Endothelial cell of umbilical vein (primary cell): Measurements from ENCODE around the gene ZP1. TPM values are rescaled to one million over a fixed set of nuclear protein-coding genes. Genes with fewer than 3 reads are reported as not detected.

Source experiments
- BruUV-seq: library from RNA; stranded (reverse); fragments of 400-500 nt; replicated peaks from 2 replicates; lab custom pipeline; 2021; lab: Mats Ljungman, UMichigan
- CTCF ChIA-PET: fragments of 300-600, 350-600 bp; sonication (Branson Sonifier 250); formaldehyde crosslinking; loops from one replicate; lab custom pipeline; 2021; ENCODE audit warnings: antibody characterized with exemption, inconsistent platforms; lab: Charles Lee
- POLR2A ChIA-PET: fragments of 300-600, 350-600 bp; sonication (Branson Sonifier 250); formaldehyde crosslinking; loops from one replicate; lab custom pipeline; 2021; ENCODE audit warnings: antibody characterized with exemption, inconsistent platforms; lab: Charles Lee
- DNase-seq: peaks from one replicate; pipeline ENCODE4 v3.0.0-alpha.2; 2011; ENCODE audit warnings: low read depth, low spot score
- FAIRE-seq: peaks from 2 replicates; lab custom pipeline; 2011; peaks lifted over from hg19 to GRCh38; lab: Jason Lieb, UNC
- H2AFZ ChIP-seq: 2 replicates; pipeline ENCODE4 v1.6.0; 2012; ENCODE audit warnings: low read depth, low read length, control low read depth, inconsistent platforms
- H3K27ac ChIP-seq: 2 replicates; pipeline ENCODE4 v1.5.1; 2011; ENCODE audit warnings: low read depth, mild to moderate bottlenecking, control low read depth, low read length, moderate library complexity; ENCODE audit not compliant: insufficient read depth
- H3K27me3 ChIP-seq, 2 experiments: 2 replicates each; pipeline versions ENCODE4 v1.6.0 to v1.6.1; 2011; ENCODE audit warnings: low read length in 2 of 2, mixed read lengths in 1 of 2; ENCODE audit not compliant: control insufficient read depth in 2 of 2, insufficient read depth in 2 of 2
- H3K36me3 ChIP-seq, 2 experiments: 2 replicates in 1 of 2; 3 replicates in 1 of 2; pipeline ENCODE4 v1.5.1; 2011; ENCODE audit warnings: low read length in 2 of 2, mild to moderate bottlenecking in 1 of 2, moderate library complexity in 1 of 2; ENCODE audit not compliant: control insufficient read depth in 2 of 2, insufficient read depth in 2 of 2; ENCODE audit errors: extremely low read depth in 1 of 2
- H3K4me1 ChIP-seq: 3 replicates; pipeline ENCODE4 v1.5.1; 2011; ENCODE audit warnings: mild to moderate bottlenecking, low read length; ENCODE audit not compliant: control insufficient read depth, insufficient read depth; ENCODE audit errors: extremely low read depth
- H3K4me2 ChIP-seq: 2 replicates; pipeline ENCODE4 v1.6.1; 2011; ENCODE audit warnings: low read length, control low read depth, mixed read lengths; ENCODE audit not compliant: insufficient read depth
- H3K4me3 ChIP-seq, 3 experiments: fragments of 200-600 bp in 1 of 3; sonication (generic), shearing (Covaris generic) in 1 of 3; replicated peaks in 1 of 3; 2 replicates each; pipeline ENCODE4 v1.5.1; 2011 to 2016; ENCODE audit warnings: control low read depth in 3 of 3, low read length in 3 of 3, mild to moderate bottlenecking in 2 of 3, inconsistent platforms in 1 of 3, low read depth in 1 of 3, moderate library complexity in 1 of 3; ENCODE audit not compliant: insufficient read depth in 1 of 3
- H3K79me2 ChIP-seq: 2 replicates; pipeline ENCODE4 v1.6.0; 2012; ENCODE audit warnings: low read length, inconsistent platforms; ENCODE audit not compliant: control insufficient read depth, insufficient read depth
- H3K9ac ChIP-seq: replicated peaks from 2 replicates; pipeline ENCODE3; 2011; ENCODE audit warnings: low read length, control low read depth; ENCODE audit not compliant: insufficient read depth; ENCODE audit errors: extremely low read depth
- H3K9me1 ChIP-seq: replicated peaks from 3 replicates; pipeline ENCODE4 v1.6.0; 2011; ENCODE audit warnings: mild to moderate bottlenecking, low read length; ENCODE audit not compliant: control insufficient read depth, insufficient read depth; ENCODE audit errors: extremely low read depth
- H3K9me3 ChIP-seq: replicated peaks from 2 replicates; pipeline ENCODE4 v1.5.1; 2012; ENCODE audit warnings: low read length, inconsistent platforms; ENCODE audit not compliant: control insufficient read depth, insufficient read depth
- H4K20me1 ChIP-seq: replicated peaks from 2 replicates; pipeline ENCODE3; 2011; ENCODE audit warnings: mild to moderate bottlenecking, low read length; ENCODE audit not compliant: control insufficient read depth, insufficient read depth; ENCODE audit errors: extremely low read depth
- EZH2 ChIP-seq: IDR thresholded peaks from 2 replicates; pipeline ENCODE4 v1.6.1; 2012; ENCODE audit warnings: borderline replicate concordance, low read depth, mild to moderate bottlenecking, moderate library complexity, low read length, inconsistent platforms; ENCODE audit not compliant: severe bottlenecking
- FOS ChIP-seq: IDR thresholded peaks from 2 replicates; pipeline ENCODE4 v1.6.1; 2011; ENCODE audit warnings: mild to moderate bottlenecking, low read length, moderate library complexity, borderline replicate concordance; ENCODE audit not compliant: insufficient read depth
- GATA2 ChIP-seq: IDR thresholded peaks from 2 replicates; pipeline ENCODE4 v1.7.0; 2011; ENCODE audit warnings: low read depth, mild to moderate bottlenecking, moderate library complexity, mixed read lengths, low read length; ENCODE audit not compliant: insufficient read length, insufficient read depth
- JUN ChIP-seq: IDR thresholded peaks from 2 replicates; pipeline ENCODE4 v1.6.1; 2011; ENCODE audit warnings: borderline replicate concordance, low read depth; ENCODE audit not compliant: insufficient read length, insufficient read depth
- MYC ChIP-seq: IDR thresholded peaks from one replicate; pipeline ENCODE4 v1.6.1; 2011; ENCODE audit warnings: mild to moderate bottlenecking, low read depth, low read length
- POLR2A ChIP-seq: IDR thresholded peaks from 2 replicates; pipeline ENCODE4 v1.6.1; 2012; ENCODE audit warnings: low read depth, mild to moderate bottlenecking, control low read depth, low read length
- POLR2AphosphoS5 ChIP-seq: IDR thresholded peaks from 2 replicates; pipeline ENCODE4 v1.6.1; 2012; ENCODE audit warnings: low read depth, mild to moderate bottlenecking, control low read depth, low read length, moderate library complexity; ENCODE audit not compliant: insufficient read depth
- dilution Hi-C: fragments of 300-500 bp; cut with MboI; formaldehyde crosslinking; loops from one replicate; pipeline ENCODE4 v1.15.0; 2019; ENCODE audit warnings: low sequenced_read_pairs; ENCODE audit not compliant: extremely low pct_ligation_motif_present
- intact Hi-C: fragments of 100-400 bp; cut with micrococcal nuclease; formaldehyde crosslinking; loops from one replicate; pipeline ENCODE4 v1.10.0; 2022
- polyA plus RNA-seq, 4 experiments: library from polyadenylated mRNA; depleted of rRNA in 3 of 4; stranded (reverse) in 3 of 4; unstranded in 1 of 4; fragments of >200 nt; gene quantifications; 2 replicates each; pipeline versions ENCODE4 v1.2.1 to v1.2.3, GENCODE V29; 2011 to 2012; ENCODE audit warnings: missing spikeins in 1 of 4
- total RNA-seq: library from RNA; stranded (reverse); gene quantifications from 2 replicates; pipeline ENCODE4 v1.2.3, GENCODE V29; 2021
- TF ChIP-seq, protein P1 (sequence below), 2 donors: IDR thresholded peaks; 1 replicate in 1 of 2; 2 replicates in 1 of 2; pipeline ENCODE4 v1.5.1; 2011; ENCODE audit warnings: low read length in 2 of 2, mild to moderate bottlenecking in 2 of 2, moderate library complexity in 2 of 2, control low read depth in 1 of 2, inconsistent platforms in 1 of 2, low read depth in 1 of 2; ENCODE audit not compliant: insufficient read depth in 1 of 2; ENCODE audit errors: extremely low read depth in 1 of 2
- TF ChIP-seq, protein P2 (sequence below): IDR thresholded peaks from 2 replicates; pipeline ENCODE4 v1.6.1; 2011; ENCODE audit not compliant: insufficient read depth, insufficient read length

ZP1 gene
- total and polyA plus RNA-seq, 2 donors (not counting 3 experiments of a cell fraction or from before 2014, with no cell fraction given), result not detected

DNA sequence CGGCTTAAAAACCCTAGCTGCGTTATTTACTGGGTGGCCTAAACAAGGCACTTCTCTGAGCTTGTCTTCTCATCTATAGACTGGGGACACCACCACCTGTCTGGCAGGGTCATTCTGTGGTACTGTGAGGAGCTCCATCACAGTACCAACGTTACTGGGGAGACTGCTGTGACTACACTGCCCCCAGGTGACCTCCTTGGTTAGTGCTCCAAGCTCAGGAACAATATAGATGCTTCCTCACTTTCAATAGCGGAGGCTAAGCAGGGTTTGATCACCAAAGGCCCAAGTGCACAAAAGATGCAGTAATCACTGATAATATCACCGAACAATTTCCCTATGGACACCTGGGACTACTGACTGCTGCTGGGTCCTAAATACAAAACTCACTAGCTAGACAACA lies 20.2 kb downstream of the ZP1 start:
- no peaks in the 10 kb centered on the region for H3K9me1 ChIP-seq

DNA sequence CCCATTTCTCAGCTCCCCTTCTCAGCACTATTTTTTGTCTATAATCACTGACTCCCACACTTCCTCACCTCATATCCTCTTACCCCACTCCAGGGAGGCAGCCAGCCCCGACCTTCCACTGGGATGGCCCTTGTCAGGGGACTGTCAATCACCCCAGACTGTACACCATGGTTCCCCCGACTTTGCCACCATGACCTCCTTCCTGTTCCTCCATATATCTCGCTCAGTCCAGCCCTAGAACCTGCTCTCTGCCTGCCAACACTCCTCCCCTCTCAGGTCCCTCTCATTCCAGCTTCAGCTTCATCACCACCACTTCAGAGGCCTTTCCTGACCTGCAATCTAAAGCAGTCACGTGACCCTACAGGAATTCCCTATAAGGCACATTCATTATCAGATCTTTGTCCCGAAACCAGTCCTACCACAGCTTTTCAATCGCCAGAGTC lies 22.5 kb downstream of the ZP1 start:
- TF ChIP-seq FOS (no peak), MYC (no peak), JUN (no peak), GATA2 (no peak), POLR2A (no peak), POLR2AphosphoS5 (no peak), EZH2 (no peak)
- TF ChIP-seq, protein P1, sequence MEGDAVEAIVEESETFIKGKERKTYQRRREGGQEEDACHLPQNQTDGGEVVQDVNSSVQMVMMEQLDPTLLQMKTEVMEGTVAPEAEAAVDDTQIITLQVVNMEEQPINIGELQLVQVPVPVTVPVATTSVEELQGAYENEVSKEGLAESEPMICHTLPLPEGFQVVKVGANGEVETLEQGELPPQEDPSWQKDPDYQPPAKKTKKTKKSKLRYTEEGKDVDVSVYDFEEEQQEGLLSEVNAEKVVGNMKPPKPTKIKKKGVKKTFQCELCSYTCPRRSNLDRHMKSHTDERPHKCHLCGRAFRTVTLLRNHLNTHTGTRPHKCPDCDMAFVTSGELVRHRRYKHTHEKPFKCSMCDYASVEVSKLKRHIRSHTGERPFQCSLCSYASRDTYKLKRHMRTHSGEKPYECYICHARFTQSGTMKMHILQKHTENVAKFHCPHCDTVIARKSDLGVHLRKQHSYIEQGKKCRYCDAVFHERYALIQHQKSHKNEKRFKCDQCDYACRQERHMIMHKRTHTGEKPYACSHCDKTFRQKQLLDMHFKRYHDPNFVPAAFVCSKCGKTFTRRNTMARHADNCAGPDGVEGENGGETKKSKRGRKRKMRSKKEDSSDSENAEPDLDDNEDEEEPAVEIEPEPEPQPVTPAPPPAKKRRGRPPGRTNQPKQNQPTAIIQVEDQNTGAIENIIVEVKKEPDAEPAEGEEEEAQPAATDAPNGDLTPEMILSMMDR (IDR thresholded peaks at IDR 0.05; ENCODE audit: extremely low read depth in 1 of 2, insufficient read depth in 1 of 2, low read depth in 1 of 2, low read length in 2 of 2), result no peak
- TF ChIP-seq, protein P2, sequence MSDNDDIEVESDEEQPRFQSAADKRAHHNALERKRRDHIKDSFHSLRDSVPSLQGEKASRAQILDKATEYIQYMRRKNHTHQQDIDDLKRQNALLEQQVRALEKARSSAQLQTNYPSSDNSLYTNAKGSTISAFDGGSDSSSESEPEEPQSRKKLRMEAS, result no peak
- dilution Hi-C loops, result no loop called here
- Histone ChIP-seq H3K9me1 (no peaks in the 10 kb centered on the region), H3K4me2 (no peak overlapping the region), H3K4me3 (no peak overlapping the region), H4K20me1 (no peaks in the 10 kb centered on the region), H3K4me1 (peaks cover 20% of the 10 kb centered on the region), H3K79me2 (no peaks in the 10 kb centered on the region), H3K9me3 (no peaks in the 10 kb centered on the region), H3K27ac (no peak overlapping the region), H3K9ac (no peak overlapping the region), H3K36me3 (peaks cover under 1 to 6% of the 10 kb centered on the region in 2 experiments), H2AFZ (no peak overlapping the region), H3K27me3 (no peaks in the 10 kb centered on the region)
- DNase-seq (no peak), FAIRE-seq (peak; percentile 75)
- intact Hi-C loops, result no loop called here
- no TSS peak for BruUV-seq
- CTCF ChIA-PET, result interaction anchor here (0.8 to 9.3 kb wide), 9 partner anchors 10 to 114 kb away, joined by 3 to 607 read pairs (median 3); partner anchors contain the start of gene PTGDR2
- POLR2A ChIA-PET, result interaction anchor here (0.7 kb wide), 1 partner anchor 392 kb away, joined by 4 read pairs; no protein-coding TSS in a partner anchor

More for the DNA sequence above, 20.2 kb downstream of the ZP1 start:
- no peaks in the 10 kb centered on the region for H3K79me2 ChIP-seq
- POLR2A ChIA-PET, result interaction anchor here (0.5 to 1.2 kb wide), 4 partner anchors 18 to 112 kb away, joined by 3 read pairs; no protein-coding TSS in a partner anchor
- no peak overlapping the region for H3K4me2 ChIP-seq
- no peak overlapping the region for H3K4me3 ChIP-seq
- dilution Hi-C loops (no loop called here), intact Hi-C loops (loop anchor here (1.0 kb wide), 2 partner anchors 56 to 112 kb away; no protein-coding TSS in a partner anchor)
- H3K9ac ChIP-seq, result no peak overlapping the region
- no TSS peak for BruUV-seq
- TF ChIP-seq, protein P1 (IDR thresholded peaks at IDR 0.05; ENCODE audit: extremely low read depth in 1 of 2, insufficient read depth in 1 of 2, low read depth in 1 of 2, low read length in 2 of 2), result peak; percentile 53 to 66
- TF ChIP-seq POLR2AphosphoS5, result no peak
- no peak for TF ChIP-seq MYC
- TF ChIP-seq FOS, result no peak
- H3K27me3 ChIP-seq, result no peaks in the 10 kb centered on the region
- H3K36me3 ChIP-seq, result no peaks in the 10 kb centered on the region
- CTCF ChIA-PET, result interaction anchor here (0.5 to 9.3 kb wide), 31 partner anchors 9 to 524 kb away, joined by 3 to 607 read pairs (median 7); partner anchors contain the start of genes CCDC86, MS4A10, PTGDR2 and TMEM109
- FAIRE-seq, result peak; percentile 72
- H3K9me3 ChIP-seq, result no peaks in the 10 kb centered on the region
- no peak overlapping the region for H2AFZ ChIP-seq
- H3K4me1 ChIP-seq, result peaks cover 20% of the 10 kb centered on the region
- DNase-seq, result peak; percentile 56
- H4K20me1 ChIP-seq, result no peaks in the 10 kb centered on the region
- H3K27ac ChIP-seq, result no peak overlapping the region
